HG02571 (cell line): Measurements from ENCODE around the gene RASGEF1B.

ENCODE experiments used
- ATAC-seq: cut with Tn5 transposase; IDR thresholded peaks from one replicate; pipeline ENCODE4 v1.9.1; 2021; ENCODE audit warnings: mild to moderate bottlenecking, moderate library complexity; ENCODE audit not compliant: unreplicated experiment

RASGEF1B gene

DNA sequence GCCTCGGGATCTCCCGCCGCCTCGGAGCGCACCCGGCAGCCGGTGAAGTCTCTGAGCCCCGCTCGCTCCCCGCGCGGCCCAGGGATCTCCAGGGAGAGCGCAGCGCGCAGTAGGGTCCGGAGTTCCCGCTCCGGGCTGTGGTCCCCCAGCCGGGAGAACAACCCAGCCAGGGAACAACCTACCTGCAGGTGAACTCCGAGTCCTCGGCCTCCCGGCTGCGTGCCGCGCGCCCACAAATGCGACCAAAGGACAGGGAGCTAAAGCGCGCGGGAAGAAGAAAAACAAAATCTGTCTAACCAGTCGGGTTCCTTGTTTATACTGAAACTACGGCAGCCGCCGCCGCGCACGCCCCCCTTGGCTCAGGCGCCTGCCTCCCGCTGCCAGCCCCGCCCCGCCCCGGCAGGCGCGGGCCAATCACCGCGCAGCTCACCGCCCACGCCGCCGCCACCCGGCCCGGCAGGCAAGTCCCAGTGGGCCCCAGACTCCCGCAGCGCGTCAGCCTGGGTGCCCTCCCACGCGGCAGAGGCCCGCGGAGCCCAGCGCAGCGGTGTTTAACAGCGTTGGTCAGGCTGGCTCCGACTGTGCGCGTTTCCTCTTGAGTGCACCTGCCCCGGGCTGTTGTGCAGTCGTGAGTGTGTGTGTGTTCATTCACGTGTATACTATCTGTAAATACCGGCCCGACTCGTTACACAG is at the start of gene RASGEF1B:
Gene RASGEF1B, minus strand, starts transcription at position 320 of the 693 bp plus-strand sequence. CDS start 12,399 bp downstream, outside the sequence.
- peak; percentile 95 for ATAC-seq

GRCh38 chr4:81519856-81520255 is 48.1 kb upstream of the RASGEF1B start:
- no peak for ATAC-seq

- ATAC-seq = no peak
Observed at GRCh38 chr4:81519427-81519773, 47.7 kb upstream of the RASGEF1B start.

DNA sequence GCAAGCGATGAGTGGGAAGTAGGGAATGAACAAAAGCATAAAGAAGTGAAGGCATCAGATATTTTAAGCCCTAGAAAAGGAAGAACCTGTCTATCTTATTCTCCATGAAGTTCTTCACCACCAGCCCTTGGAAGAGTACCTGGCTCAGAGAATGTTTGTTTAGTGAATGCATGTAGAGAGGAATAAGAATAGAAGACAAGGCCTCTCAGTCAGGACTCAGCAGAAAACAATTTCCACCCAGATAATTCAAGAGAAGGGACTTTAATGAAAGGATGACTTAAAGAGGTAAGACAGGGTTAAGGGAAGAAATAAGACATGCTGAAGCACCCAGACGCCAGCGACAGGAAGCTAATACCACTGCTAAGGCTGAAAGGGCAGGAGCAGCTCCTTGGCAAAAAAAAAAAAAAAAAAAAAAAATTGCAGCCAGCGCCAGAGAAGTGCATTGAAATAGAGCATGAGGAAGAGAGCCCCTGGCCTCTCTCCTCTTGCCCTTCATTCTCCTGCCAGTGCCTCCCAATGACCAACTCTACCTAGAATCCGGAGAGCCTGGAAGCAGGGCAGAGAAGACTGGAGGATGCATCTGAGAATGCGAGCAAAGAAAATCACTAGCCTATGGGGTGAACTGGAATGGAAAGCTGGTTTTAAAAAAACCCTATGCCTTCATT is 47.2 kb upstream of the RASGEF1B start:
- ATAC-seq = no peak

GRCh38 chr4:81516241-81516640 is 44.5 kb upstream of the RASGEF1B start:
- no peak for ATAC-seq

- no peak for ATAC-seq
Observed at GRCh38 chr4:81512757-81513501, 41.2 kb upstream of the RASGEF1B start.

DNA sequence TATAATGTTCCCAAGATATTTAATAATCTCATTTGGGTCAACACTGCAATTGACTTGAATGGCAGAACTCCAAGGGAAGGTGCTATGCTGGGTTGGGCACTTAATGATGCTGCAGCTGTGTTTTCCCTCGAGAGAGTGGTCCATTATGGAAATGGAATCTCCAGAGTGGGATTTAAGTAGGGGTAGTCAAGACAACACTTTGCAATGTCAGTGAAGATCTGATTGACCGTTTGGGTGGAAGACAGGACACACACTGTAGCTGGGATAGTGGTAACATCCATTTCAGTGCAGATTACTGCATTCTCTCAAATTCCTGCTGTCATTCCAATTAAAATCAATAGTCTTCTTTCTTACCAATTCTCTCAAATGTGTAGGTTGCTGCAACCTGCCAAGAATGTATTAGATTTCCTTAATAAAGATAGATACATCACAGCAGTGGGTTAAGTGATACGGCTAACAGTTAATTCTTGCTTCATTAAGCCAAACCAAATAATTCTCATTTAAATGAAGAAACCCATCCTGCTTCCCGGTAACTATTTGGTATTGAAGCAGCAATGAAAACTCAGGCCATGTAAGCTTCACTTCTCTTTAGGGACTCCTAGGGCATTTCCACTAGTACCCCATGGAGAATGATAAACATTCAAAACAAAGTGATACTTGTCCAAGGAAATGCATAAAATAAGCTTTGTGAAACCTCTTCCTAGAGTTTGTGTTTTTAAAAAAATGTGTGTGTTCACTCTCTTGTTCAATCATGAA is 40.5 kb upstream of the RASGEF1B start:
- no peak for ATAC-seq

DNA sequence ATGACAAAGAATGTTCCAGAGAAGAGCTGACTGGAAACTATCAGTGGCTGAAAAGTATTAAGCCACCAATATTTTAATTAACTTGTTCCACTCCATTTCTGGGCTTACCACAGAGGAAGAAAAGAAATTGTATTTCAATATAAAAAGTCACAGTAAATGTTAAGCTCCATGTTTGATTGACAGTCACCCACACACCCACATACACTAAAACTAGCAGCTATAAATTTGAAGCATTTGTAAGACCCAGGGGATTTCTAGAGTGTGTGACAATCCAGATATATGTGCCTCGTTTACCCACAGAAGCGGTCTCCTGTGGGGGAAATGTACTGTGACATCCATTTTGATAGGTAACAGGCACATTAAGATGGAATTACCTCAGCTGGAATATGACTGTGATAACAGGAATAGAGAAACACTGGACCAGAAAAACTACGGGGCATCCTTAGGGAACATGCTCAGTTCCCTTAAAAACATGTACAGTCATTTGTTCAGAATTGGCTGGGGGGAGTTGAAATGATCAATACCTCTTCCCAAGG is 39.0 kb upstream of the RASGEF1B start:
- no peak for ATAC-seq

DNA sequence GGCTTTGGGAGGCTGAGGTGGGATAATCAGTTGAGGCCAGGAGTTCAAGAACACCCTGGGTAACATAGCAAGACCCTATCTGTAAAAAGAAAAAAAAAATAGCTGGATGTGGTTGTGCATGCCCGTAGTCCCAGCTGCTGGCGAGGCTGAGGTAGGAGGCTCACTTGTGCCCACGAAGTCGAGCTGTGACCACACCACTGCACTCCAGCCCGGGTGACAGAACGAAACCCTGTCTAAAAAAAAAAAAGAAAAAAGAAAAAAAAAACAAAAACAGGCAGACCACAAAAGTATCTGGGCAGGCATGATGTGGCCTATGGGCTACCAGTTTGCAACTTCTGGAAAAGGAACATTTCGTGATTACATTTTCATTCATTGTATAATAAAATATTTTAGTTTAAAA is 38.1 kb upstream of the RASGEF1B start:
- ATAC-seq = no peak

DNA sequence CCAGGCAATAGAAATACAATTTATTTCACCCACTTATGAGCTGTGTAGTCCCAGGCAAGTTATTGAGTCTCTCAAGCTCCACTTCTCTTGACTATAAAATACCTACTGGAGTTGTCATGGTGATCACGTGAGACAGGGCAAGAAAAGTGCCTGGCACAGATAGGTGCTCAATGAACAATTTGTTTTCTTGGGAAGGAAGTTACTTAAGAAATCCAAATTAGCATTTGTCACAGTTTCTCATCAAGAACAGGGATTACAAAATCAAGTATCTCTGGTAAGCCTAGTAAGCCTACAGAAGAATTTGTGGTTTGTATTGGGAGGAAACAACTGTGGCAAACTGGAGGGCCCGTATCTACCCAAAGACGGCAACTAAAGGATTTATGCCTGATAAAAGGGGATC is 37.5 kb upstream of the RASGEF1B start:
- no peak for ATAC-seq

- ATAC-seq = no peak
Observed at GRCh38 chr4:81508411-81509185, 36.9 kb upstream of the RASGEF1B start.

DNA sequence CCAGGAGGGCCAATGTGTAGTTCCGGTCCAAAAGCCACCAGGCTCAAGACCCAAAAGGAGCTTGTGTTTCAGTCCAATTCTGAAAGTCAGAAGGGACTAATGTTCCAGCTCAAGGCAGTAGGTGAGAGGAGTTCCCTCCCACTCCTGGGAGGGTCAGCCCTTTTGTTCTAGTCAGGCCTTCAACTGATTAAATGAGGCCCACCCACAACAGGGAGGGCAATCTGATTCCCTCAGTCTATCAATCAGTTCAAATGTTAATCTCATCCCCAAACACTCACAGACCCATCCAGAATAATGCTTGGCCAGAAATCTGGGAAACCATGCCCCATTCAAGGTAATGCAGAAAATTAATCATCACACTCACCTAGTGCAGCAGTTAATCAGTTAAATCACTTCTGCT is 35.8 kb upstream of the RASGEF1B start:
- no peak for ATAC-seq

GRCh38 chr4:81506731-81507130 is 35.0 kb upstream of the RASGEF1B start:
- peak; percentile 79 for ATAC-seq

DNA sequence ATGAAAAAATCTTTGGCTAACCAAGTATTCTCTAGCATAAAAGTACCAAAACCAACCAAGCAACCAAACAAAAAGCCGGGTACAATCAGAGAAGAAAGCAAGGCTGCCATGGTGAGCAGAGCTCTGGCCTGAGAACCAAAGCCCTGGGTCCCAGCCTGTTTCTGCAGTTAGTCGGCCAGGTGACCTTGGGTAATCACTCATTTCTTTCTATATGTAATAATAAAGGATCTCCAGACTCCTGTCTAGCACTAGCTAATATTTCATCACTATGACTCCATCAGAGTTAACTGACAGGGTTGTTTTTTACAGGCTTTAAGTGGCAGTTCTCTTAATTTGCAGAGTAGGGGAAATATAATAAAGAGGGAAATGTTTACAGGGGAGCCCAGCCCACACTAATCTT is 34.0 kb upstream of the RASGEF1B start:
- ATAC-seq = no peak

- ATAC-seq = no peak
Observed at GRCh38 chr4:81505004-81505598, 33.4 kb upstream of the RASGEF1B start.

- ATAC-seq = no peak
Observed at GRCh38 chr4:81504112-81505003, 32.7 kb upstream of the RASGEF1B start.

DNA sequence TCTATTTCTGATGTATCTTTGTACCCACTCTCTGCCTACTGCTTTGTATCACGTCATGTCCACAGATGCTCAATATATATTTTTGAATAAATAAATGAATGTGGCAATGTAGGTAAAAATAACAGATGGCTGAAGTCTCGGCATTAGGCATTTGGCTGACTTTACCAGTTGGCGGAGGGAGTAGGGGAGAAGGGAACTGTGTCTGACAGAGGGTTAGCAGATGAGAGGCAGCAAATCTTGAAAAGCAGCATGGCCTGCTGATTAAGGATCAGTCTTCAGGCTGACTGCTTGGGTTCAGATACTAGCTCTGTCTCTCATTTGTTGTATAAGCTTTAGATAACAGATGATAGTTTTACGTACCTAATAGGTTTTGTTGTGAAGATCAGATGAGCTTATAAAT is 31.9 kb upstream of the RASGEF1B start:
- no peak for ATAC-seq

- no peak for ATAC-seq
Observed at GRCh38 chr4:81502564-81502963, 30.9 kb upstream of the RASGEF1B start.

DNA sequence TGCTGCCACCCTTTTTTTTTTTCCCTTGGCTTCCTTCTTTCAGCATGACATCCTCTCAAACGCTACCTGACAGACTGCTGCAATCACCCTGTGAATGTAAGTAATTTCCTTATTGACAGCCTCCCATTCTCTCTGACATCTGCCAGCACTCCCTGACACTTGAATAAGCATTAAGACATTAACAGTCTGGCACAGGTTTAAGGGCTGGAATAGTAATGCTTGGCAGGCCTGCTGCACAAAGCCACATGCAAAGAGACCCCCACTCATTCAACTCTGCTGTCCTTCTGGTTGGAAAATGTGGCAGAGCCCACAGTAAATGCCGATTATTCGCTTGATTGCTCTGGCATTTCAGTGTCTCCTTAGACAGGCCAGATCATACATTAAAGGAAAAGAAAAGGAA is 28.1 kb upstream of the RASGEF1B start:
- ATAC-seq = no peak
